ENCODE measurements around the gene PAQR4.
A peak's percentile ranks its signal among the peaks of the same experiment; 100 is the strongest.

PAQR4 gene

DNA sequence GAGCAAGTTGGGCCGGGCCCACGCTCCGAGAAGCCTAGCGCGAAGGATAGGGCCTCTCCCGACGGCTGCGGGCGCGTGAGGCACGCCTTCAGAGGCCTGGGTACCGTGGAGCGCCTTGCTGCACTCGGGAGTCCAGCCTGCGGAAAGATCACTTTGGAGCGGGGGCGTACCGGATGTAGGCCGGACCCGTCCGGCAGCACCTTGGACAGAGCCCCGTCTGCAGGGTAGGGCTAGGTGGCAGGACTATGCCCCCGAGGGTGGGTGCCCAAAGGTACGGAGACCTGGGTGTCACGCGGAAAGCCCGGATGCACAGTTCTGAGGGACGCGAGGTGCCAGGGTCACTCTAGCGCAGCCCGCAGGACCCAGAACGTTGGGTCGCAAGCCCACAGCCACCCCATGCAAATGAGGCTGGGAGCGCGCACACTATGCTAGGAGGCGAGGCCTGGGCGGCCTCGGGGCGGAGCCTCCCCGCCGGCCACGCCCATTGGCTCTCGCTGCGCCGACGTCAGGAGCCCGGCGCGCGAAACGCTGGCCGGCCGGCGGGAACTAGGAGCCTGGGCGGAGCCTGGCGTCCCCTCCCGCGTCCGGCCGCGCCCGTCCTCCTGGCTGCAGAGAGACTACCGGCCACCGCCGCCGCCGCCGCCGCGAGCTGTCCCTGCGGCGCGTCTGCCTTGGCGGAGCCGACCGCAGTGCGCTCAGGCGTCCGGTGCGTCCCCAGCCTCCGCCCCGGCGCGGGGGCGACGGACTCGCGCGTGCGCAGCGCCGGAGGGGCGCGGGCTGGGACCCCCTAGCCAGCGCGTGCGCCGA is at the start of gene PAQR4:
Gene PAQR4, plus strand, starts transcription at position 611 of the 807 bp plus-strand sequence. CDS start 327 bp downstream, outside the sequence.
- DNase-seq (ENCODE audit: low read depth), result peak; percentile 54
- H3K4me3 ChIP-seq (ENCODE audit: low read depth, low read length), result peak within 1 kb of the TSS; percentile 91
- TF ChIP-seq, protein P1, sequence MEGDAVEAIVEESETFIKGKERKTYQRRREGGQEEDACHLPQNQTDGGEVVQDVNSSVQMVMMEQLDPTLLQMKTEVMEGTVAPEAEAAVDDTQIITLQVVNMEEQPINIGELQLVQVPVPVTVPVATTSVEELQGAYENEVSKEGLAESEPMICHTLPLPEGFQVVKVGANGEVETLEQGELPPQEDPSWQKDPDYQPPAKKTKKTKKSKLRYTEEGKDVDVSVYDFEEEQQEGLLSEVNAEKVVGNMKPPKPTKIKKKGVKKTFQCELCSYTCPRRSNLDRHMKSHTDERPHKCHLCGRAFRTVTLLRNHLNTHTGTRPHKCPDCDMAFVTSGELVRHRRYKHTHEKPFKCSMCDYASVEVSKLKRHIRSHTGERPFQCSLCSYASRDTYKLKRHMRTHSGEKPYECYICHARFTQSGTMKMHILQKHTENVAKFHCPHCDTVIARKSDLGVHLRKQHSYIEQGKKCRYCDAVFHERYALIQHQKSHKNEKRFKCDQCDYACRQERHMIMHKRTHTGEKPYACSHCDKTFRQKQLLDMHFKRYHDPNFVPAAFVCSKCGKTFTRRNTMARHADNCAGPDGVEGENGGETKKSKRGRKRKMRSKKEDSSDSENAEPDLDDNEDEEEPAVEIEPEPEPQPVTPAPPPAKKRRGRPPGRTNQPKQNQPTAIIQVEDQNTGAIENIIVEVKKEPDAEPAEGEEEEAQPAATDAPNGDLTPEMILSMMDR (IDR thresholded peaks at IDR 0.05; ENCODE audit: low read depth, low read length, missing control alignments), result no peak

DNA sequence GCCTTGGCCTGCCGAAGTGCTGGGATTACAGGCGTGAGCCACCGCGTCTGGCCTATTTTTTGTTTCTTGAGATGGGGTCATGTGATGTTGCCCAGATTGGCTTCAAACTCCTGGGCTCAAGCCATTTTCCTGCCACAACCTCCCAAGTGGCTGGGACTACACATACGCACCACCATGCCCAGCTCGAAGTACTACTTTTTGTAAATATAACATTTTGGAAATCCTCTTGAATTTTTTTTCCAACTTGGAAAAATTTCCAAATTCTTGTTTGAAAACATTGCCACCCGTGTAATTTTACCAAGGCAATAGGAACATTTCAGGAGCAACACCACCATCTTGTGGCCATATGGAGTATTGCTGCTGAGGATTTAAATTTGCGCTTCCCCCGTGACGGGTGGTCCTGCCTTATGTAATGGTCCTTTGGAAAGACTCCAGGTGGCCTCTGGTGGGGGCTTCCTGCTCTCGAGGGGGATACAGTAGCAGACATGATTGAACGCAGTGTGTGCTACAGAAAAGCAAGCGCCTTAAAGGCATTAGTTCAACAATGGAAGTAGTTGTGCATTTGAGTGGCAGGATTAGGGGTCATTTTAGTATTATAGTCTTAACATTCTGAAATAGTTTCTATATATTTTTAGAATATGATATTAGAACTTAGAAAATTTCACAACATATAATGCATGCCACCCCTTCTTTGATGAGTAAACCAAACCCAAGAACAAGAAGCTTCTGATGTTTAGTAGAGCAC is 49.5 kb upstream of the PAQR4 start:
- no peak overlapping the region for H3K4me3 ChIP-seq (ENCODE audit: low read depth, low read length)
- DNase-seq (ENCODE audit: low read depth), result no peak
- TF ChIP-seq, protein P1 (IDR thresholded peaks at IDR 0.05; ENCODE audit: low read depth, low read length, missing control alignments), result peak; percentile 79

DNA sequence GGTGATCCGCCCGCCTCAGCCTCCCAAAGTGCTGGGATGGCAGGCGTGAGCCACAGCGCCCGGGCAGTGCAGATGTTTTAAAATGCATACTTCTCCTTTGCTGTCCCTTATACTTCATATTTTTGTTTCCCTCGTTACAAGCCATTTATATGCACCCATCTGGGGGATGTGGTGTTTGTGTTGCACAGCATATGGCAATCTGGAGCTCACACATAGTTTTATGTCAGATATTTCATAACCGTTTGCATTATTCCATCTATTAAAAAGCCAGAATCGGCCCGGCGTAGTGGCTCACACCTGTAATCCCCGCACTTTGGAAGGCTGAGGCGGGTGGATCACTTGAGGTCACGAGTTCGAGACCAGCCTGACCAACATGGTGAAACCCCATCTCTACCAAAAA is 45.7 kb upstream of the PAQR4 start:
- no peak overlapping the region for H3K4me3 ChIP-seq (ENCODE audit: low read depth, low read length)
- TF ChIP-seq, protein P1 (IDR thresholded peaks at IDR 0.05; ENCODE audit: low read depth, low read length, missing control alignments), result no peak
- no peak for DNase-seq (ENCODE audit: low read depth)

DNA sequence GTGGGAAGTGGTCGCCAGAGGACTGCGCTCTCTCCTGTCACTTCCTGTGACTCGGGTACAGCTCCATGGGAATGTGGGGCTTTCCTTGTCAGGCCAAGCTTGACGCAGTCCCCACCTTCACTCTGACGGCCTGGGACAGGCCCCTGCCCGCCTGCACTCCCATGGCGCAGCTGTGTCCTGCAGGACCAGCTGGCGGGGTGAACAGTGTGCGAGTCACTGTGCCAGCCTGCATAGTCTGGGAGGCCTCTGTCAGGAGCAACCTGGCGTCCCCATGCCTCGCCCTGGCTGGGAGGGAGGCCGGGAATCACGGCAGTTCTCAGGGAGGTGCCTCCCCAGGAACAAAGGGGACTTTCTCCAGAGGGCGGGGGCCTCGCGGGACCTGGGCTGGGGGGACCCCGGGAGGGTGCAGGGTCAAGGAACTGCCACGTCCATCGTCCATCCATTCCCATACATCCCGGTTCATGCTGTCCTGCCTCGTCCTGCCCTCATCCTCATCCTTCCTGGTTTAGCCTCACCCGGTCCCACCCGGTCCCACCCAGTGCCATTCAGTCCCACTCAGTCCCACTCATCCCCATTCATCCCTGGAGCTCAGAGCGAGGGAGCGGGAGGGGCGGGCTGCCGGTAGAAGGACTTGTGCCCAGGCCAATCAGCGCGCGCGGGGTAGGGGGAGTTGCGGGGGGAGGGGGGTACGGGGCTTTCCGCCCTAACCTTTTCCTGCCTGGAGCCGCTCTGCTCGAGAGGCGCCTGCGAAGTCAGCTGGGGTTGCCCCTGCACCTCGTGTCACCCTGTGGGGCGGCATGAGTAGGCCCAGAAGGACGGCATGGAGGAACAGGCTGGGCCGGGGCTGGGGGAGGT is 44.0 kb upstream of the PAQR4 start:
- no peak overlapping the region for H3K4me3 ChIP-seq (ENCODE audit: low read depth, low read length)
- DNase-seq (ENCODE audit: low read depth), result no peak
- TF ChIP-seq, protein P1 (IDR thresholded peaks at IDR 0.05; ENCODE audit: low read depth, low read length, missing control alignments), result no peak

DNA sequence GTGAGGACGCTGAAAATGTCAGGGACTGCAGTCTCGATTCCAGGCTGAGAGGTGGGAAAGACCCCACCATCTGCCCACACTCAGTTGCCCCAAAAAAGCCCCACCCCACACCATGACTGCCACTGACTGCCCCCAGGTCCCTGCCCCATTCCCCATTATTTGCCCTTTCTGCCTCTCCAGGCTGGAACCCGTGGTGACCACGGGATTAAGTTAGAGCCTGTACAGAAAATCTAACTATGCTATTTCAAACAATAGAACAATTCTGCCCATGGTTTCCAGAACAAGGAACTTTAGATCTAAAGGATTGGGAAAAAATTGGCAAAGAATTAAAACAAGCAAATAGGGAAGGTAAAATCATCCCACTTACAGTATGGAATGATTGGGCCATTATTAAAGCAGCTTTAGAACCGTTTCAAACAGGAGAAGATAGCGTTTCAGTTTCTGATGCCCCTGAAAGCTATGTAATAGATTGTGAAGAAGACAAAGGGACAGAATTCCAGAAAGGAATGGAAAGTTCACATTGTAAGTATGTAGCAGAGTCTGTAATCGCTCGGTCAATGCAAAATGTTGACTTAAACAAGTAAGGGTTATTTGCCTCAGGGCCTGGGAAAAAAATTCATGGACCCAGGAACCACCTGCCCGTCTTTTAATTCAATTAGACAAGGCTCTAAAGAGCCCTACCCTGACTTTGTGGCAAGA is 43.0 kb upstream of the PAQR4 start:
- H3K4me3 ChIP-seq (ENCODE audit: low read depth, low read length), result no peak overlapping the region
- no peak for DNase-seq (ENCODE audit: low read depth)
- TF ChIP-seq, protein P1 (IDR thresholded peaks at IDR 0.05; ENCODE audit: low read depth, low read length, missing control alignments), result no peak

DNA sequence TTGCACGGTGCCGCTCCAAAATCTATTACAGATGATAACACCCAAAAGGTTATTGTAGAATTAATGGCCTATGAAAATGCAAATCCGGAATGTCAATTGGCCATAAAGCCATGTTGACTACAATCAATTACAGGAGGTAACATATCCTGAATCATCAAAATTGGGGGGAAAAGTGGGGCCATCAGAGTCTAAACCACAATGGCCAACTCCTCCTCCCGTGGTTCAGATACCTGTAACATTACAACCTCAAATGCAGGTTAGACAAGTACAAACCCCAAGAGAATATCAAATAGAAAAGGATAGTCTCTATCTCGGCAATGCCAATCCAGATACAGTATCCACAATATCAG is 42.5 kb upstream of the PAQR4 start:
- H3K4me3 ChIP-seq (ENCODE audit: low read depth, low read length), result no peak overlapping the region
- DNase-seq (ENCODE audit: low read depth), result no peak
- TF ChIP-seq, protein P1 (IDR thresholded peaks at IDR 0.05; ENCODE audit: low read depth, low read length, missing control alignments), result no peak
